ENCODE results near the gene OR10A3.
A peak's percentile ranks its signal among the peaks of the same experiment; 100 is the strongest.
"Not testable (repeated sequence)": the region's sequence is repeated elsewhere in the genome, so short reads cannot be mapped to it uniquely, and the experiment has no call there.

Gene OR10A3

GRCh38 chr11:7941608-7942007, at the start of gene OR10A3:
OR10A3 (minus strand) TSS chr11:7941708; CDS start chr11:7939520, 2,188 bp downstream.
- DNase-seq (ENCODE audit: low read depth in 2 of 3, low spot score in 2 of 3), result no peak

- not testable (repeated sequence) for DNase-seq (ENCODE audit: low read depth in 2 of 3, low spot score in 2 of 3)
These were observed 46.0 kb upstream of the OR10A3 start for GRCh38 chr11:7987560-7987883.

GRCh38 chr11:7986768-7987559, 45.5 kb upstream of the OR10A3 start, which contains the start of gene EIF3F:
EIF3F (plus strand) TSS chr11:7987337; CDS start chr11:7987353, 16 bp downstream.
- DNase-seq (ENCODE audit: low read depth in 2 of 3, low spot score in 2 of 3), result peak; percentile 43 to 70 (median 57)

DNA sequence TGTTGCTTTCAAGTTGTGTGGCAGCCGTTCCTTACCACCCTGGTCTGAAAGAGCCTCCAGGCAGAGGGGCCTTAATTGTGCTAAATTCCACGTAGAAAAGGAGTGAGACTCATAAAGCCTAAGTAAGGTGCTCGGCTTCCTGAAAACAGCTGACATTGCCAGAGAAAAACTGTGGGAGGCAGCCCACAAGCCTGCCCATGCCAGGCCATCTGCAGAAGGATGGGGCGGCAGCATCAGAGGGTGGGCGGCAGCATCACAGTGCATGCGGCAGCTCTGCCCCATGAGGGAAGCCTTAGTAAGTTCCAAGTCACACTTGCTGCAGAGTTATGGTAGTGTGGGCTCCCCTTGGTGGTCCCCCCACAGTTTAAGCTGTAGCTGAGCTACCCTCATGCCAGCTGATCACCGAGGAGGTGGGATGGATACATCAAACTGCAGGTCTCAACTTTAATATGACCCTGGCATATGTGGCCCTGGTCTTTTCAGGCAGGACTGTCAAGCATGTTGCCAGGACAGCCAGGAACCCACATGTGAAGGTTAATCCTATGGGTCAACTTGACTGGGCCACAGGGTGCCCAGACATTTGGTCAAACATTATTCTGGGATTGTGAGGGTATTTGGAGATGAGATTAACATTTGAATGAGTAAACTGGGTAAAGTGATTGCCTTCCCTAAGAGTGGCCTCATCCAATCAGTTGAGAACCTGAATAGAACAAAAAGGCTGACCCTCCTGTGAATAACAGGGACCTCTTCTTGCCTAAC, 42.5 kb upstream of the OR10A3 start:
- no peak for DNase-seq (ENCODE audit: low read depth in 2 of 3, low spot score in 2 of 3)

DNA sequence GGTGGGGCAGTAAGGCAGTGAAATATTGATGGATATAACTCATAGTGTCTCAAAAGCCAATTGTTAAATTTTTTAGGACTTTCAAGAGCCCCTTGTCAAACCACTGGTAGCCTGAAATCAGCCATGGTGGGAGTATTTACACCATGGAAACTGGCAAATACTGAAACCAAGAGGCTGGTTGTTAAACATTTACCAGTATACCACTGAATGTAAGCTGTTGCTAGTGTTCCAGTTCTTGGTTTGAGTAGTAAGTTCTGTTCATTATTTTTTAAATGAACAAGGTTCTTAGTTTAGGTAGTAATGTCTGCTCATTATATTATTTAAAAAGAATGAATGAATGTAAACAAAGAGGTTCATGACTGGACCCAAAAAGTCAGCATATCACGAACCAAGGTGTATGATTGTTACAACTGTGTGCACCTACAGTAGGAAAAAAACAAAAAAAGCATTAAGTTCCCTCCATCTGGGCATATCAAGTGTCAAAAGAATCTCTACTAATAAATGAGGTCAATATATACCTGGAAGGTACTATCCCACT, 41.1 kb upstream of the OR10A3 start:
- DNase-seq (ENCODE audit: low read depth in 2 of 3, low spot score in 2 of 3), result no peak

DNA sequence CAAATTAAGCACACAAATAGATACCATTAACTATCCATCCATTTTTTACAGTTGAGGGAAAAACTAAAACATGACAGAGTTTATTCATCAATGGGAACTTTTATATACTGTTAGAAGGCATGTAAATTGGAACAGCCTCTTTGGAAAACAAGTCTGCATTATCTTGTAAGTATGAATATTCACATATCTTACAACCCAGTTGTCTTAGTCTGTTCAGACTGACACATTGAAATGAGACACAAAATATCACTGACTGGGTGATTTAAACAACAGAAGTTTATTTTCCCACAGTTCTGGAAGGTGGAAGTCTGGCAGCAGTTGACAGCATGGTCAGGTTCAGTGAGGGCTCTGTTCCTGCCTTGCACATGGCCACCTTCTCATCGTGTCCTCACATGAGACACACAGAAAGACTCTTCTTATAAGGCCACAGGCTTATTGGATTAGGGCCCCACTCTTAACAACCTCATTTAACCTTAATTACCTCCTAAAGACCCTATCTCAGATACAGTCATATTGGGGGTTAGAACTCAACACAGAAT, 40.2 kb upstream of the OR10A3 start:
- DNase-seq (ENCODE audit: low read depth in 2 of 3, low spot score in 2 of 3), result no peak

DNA sequence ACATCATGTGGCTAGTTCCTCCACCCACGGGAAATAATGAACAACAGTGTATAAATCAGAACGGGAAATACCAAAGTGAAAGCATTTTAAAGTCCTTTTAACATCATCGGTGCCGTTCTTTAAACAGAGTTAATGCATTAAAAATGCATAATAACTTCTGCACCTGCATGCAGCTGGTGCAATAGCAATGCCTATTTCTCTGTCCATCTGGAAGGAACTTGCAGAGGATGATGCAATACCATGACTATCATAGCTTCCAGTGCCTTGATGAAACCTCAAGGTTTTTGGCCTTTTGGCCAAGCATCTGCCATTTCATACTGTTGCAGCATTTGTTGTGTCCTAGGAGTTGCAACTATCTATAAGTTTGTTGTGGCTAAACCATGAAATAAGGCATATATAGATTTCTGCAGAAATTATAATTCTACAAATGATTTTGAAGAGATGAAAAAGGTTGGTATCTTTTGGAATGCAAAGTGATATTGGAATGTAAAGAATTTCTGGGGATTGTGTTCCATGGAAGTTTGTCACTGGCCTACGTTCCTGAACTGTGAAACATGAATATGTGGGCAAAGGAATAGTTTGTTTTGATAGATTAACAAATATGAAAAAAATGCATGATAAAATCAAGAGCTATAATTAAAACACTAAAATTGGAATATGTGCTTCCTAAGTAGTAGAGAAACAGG, 35.9 kb upstream of the OR10A3 start:
- DNase-seq (ENCODE audit: low read depth in 2 of 3, low spot score in 2 of 3), result no peak

DNA sequence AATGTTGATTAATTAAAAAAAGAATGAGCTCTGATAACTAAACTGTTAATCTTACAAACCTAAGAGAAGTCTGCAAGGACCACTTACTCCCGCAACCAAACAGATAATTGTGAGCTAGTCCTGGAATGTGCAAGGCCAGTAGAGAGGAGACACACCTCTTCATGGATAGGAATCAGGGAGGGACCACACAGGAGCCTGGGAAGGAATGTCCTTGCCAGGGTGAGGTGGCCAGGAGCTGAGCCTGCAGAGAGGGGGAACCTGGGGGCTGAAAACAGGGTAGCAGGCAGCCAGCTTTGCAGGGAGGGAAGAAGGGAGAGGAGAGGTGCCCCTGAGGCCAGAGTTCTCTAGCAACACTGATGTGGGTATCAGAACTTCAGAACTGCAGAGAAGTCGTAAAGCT, 33.2 kb upstream of the OR10A3 start:
- DNase-seq (ENCODE audit: low read depth in 2 of 3, low spot score in 2 of 3), result no peak

- no peak for DNase-seq (ENCODE audit: low read depth in 2 of 3, low spot score in 2 of 3)
These were observed 31.5 kb upstream of the OR10A3 start for GRCh38 chr11:7973011-7973410.

DNA sequence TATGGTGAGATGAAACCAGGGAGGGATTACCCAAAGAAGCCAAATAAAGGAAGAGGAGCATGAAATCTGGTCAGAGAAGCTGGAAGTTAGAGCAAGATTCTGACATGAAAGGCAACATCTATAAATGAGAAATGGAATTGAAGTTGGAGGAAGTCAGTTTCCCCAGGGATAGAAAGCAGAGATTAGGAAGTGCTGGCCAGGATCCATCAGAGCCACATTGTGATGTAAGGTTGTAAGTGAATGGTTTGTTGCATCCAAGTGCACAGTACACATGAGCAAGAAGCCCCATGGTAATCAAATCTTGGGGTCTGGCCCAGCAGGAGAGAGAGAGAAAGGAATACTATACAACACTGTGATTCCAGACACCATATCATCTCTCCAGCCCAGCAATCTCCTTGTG, 30.3 kb upstream of the OR10A3 start:
- DNase-seq (ENCODE audit: low read depth in 2 of 3, low spot score in 2 of 3), result no peak

DNA sequence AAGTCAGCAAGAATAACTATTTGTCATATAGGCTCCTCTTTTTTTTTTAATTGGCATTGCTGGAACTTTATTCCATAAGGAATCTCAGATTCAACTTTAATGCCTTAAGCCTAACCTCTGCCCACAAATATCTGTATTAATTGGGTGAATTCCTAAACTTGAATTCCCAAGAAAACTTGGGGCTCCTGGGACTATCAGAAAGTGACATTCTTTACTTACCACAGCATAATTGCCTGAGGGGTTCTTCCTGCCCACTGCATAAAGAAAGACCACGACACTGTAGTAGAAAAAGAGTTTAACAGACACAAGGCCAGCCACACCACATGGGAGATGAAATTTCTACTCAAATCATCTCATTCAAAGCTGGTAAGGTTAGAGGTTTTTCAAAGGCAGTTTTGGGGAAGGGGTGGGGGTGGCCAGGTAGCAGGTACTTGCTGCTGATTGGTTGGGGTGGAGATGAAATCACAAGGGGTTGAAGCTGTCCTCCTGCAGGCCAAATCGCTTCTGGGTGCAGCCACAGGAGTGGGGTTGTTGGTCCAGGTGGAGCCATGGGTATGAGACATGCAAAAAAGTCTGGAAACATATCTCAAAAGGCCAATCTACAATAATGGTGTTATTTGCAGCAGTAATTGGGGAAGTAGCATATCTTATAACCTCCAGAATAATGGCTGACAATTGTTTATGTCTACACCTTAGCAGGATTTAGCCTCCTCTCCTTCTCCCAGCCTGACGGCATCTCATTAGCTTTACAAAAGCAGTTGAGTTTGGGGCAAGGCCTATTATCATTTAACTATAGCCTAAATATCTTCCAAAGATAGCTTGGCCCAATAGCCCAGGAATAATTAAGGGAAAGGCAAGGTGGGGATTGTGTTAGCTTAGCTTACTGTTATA, 28.5 kb upstream of the OR10A3 start:
- DNase-seq (ENCODE audit: low read depth in 2 of 3, low spot score in 2 of 3), result no peak

DNA sequence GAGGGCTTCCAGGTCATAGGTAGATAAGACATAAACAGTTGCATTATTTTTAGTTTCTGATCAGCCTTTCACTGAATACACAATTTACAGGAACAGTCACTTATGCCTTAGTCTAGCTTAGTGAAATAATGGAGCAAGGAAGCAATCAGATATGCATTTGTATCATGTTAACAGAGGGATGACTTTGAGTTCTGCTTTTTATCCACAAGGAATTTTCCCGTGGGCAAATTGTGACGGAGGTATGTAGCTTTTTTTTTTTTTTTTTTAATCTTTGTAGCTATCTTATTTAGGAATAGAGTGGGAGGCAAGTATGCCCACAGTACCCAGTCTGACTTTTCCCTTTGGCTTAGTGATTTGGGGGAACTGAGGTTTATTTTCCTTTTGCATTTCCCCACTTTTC, 27.2 kb upstream of the OR10A3 start:
- no peak for DNase-seq (ENCODE audit: low read depth in 2 of 3, low spot score in 2 of 3)

- DNase-seq (ENCODE audit: low read depth in 2 of 3, low spot score in 2 of 3), result no peak
These were observed 26.3 kb upstream of the OR10A3 start for GRCh38 chr11:7967826-7968225.

DNA sequence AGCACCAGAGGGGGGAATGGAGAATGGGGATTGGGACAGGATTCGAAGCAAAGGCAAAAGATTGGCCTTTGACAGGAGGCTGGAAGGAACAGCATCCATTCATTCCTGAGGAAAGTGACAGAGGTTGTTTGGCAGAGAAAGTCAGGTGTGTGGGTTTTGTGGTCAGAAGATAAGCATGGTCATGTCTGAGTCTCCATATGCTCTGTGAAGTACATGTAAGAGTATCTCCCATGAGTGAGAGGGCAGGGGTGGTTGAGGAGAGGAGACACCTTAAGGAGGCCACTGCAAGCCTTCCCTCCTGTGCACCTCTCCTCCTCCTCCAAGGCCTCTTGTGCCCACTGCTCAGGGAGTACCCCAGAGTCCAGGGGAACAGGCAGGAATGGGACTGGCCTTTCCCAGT, 25.6 kb upstream of the OR10A3 start:
- no peak for DNase-seq (ENCODE audit: low read depth in 2 of 3, low spot score in 2 of 3)

DNA sequence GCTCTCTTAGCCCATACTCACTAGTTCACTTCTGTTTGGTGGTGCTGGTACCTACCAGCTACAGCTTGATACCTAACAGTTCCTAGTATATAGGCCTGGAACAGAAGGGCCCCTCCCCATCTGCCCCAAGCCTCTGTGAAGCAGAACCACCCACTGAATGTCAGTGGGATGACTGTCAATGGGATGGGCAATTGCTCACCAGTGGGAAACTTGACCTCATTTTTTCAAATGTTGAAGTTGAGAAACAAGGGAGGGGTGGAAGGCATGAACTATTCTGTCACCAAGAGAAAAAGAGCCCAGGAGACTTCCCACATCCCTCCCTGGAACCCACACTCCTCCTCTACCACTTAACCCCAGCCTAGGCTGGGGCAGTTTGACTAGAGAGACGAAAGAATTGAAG, 23.9 kb upstream of the OR10A3 start, which contains the start of gene NLRP10:
NLRP10 (minus strand) TSS at position 62 of the 400 bp plus-strand sequence. CDS start 1,952 bp downstream, outside the sequence.
- DNase-seq (ENCODE audit: low read depth in 2 of 3, low spot score in 2 of 3), result no peak

GRCh38 chr11:7964873-7965272, 23.4 kb upstream of the OR10A3 start:
- DNase-seq (ENCODE audit: low read depth in 2 of 3, low spot score in 2 of 3), result no peak

GRCh38 chr11:7964261-7964660, 22.8 kb upstream of the OR10A3 start:
- DNase-seq (ENCODE audit: low read depth in 2 of 3, low spot score in 2 of 3), result no peak

GRCh38 chr11:7955191-7955590, 13.7 kb upstream of the OR10A3 start:
- no peak for DNase-seq (ENCODE audit: low read depth in 2 of 3, low spot score in 2 of 3)

GRCh38 chr11:7949934-7950333, 8.4 kb upstream of the OR10A3 start:
- DNase-seq (ENCODE audit: low read depth in 2 of 3, low spot score in 2 of 3), result no peak

GRCh38 chr11:7944123-7944522, 2.6 kb upstream of the OR10A3 start:
- no peak for DNase-seq (ENCODE audit: low read depth in 2 of 3, low spot score in 2 of 3)
